SH-SY5Y (cell line): ENCODE results near the gene INHA.

Source experiments
- GATA2 ChIP-seq: IDR thresholded peaks from 2 replicates; pipeline ENCODE4 v1.6.1; 2011; ENCODE audit warnings: mild to moderate bottlenecking, low read depth, low read length
- GATA3 ChIP-seq: IDR thresholded peaks from 2 replicates; pipeline ENCODE4 v1.6.1; 2011; ENCODE audit warnings: low read depth, mild to moderate bottlenecking, low read length, moderate library complexity

DNA sequence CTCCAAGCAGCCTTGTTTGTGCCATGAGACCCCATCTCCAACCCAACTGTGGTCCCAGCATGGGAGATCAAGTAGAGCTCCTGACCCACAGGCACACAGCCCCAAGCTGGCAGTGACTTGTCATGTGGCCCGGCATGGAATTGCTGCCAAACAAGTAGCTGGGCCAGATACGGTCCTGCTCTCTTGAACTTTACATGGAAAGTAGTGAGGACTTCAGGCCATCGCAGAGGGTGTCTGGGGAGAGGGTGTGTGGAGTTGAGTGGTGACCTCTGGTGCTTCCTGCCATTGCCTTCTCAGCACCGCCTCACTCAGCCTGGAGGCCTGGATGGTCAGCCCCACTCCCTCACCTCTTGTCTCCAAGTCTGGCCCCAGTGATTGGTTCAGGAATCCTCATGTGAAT is 44.4 kb downstream of the INHA start:
- no peak for TF ChIP-seq GATA2
- no peak for TF ChIP-seq GATA3
